ENCODE data around the gene IL17C. TPM values are rescaled to one million over a fixed set of nuclear protein-coding genes. Genes with fewer than 3 reads are reported as not detected.

Gene IL17C
- total RNA-seq, 1 donor: not detected

GRCh38 chr16:88653101-88653500 lies 14.7 kb downstream of the IL17C start:
- no peak for TF ChIP-seq CTCF (IDR thresholded peaks at IDR 0.05; ENCODE audit: insufficient read depth, low read length)
- no peak overlapping the region for H3K4me3 ChIP-seq (ENCODE audit: low read depth, low read length)
- no peak for DNase-seq (ENCODE audit: low read depth)

- no peak for DNase-seq (ENCODE audit: low read depth)
- no peak overlapping the region for H3K4me3 ChIP-seq (ENCODE audit: low read depth, low read length)
- no peak for TF ChIP-seq CTCF (IDR thresholded peaks at IDR 0.05; ENCODE audit: insufficient read depth, low read length)
These were observed 15.4 kb downstream of the IL17C start for GRCh38 chr16:88653596-88654362.

GRCh38 chr16:88654363-88655052 lies 16.1 kb downstream of the IL17C start:
- no peak for TF ChIP-seq CTCF (IDR thresholded peaks at IDR 0.05; ENCODE audit: insufficient read depth, low read length)
- no peak for DNase-seq (ENCODE audit: low read depth)
- H3K4me3 ChIP-seq (ENCODE audit: low read depth, low read length): no peak overlapping the region

GRCh38 chr16:88655053-88655732 lies 16.8 kb downstream of the IL17C start:
- no peak for TF ChIP-seq CTCF (IDR thresholded peaks at IDR 0.05; ENCODE audit: insufficient read depth, low read length)
- DNase-seq (ENCODE audit: low read depth): no peak
- no peak overlapping the region for H3K4me3 ChIP-seq (ENCODE audit: low read depth, low read length)

- no peak for DNase-seq (ENCODE audit: low read depth)
- TF ChIP-seq CTCF (IDR thresholded peaks at IDR 0.05; ENCODE audit: insufficient read depth, low read length): no peak
These were observed 17.4 kb downstream of the IL17C start for GRCh38 chr16:88655733-88656281.

GRCh38 chr16:88656291-88656980 lies 18.1 kb downstream of the IL17C start:
- H3K4me3 ChIP-seq (ENCODE audit: low read depth, low read length): no peak overlapping the region
- no peak for DNase-seq (ENCODE audit: low read depth)
- no peak for TF ChIP-seq CTCF (IDR thresholded peaks at IDR 0.05; ENCODE audit: insufficient read depth, low read length)

More at GRCh38 chr16:88655733-88656281, 17.4 kb downstream of the IL17C start:
- no peak overlapping the region for H3K4me3 ChIP-seq (ENCODE audit: low read depth, low read length)

Measured in fibroblast of the aortic adventitia (primary cell).